Stimulated activated CD8-positive, alpha-beta memory T cell treated with anti-CD3 and anti-CD28 coated beads, Interleukin-4, amount 100 ng/mL, for 48 hours (primary cell): ENCODE results near the gene CCNY.
"Not testable (repeated sequence)": the region's sequence is repeated elsewhere in the genome, so short reads cannot be mapped to it uniquely, and the experiment has no call there.

Experiments
- DNase-seq: peaks from one replicate; pipeline ENCODE4 v3.0.0-alpha.2; 2020

Gene CCNY

GRCh38 chr10:35334297-35334696 is 2.0 kb upstream of the CCNY start:
- DNase-seq = no peak

DNA sequence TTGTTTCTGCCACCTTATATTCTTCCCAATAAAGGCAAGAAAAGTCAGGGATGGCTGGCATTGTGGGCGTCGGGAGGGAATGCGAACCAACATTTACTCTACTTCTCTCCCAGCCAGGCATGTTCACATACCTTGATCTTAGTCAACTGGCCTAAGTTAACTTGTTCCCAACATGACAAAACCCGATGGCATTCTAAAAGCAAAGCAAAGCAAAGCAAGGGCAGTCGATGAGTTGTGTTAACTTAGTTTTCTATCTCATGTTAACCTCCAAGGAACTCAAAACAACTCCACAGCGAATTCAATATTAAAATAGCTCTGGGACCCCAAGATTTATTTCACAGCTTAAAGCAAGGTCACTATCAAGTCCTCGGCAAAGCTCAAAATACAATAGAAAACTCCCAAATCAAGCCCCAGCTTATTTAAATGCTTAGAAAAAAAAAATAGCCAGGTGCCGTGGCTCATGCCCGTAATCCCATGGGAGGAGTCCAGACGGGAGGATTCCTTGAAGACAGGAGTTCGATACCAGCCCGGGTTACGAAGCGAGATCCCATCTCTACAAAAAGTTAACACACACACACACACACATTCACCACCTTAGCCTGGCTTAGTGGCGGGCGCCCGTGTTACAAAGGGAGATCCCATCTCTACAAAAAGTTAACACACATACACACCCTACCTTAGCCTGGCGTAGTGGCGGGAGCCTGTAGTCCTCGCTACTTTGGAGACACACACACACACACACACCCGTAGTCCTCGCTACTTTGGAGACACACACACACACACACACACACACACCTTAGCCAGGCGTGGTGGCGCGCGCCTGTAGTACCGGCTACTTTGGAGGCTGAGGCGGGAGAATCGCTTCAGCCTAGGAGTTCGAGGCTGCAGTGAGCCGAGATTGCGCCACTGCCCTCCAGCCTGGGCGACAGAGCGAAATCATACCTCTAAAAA is 901 bp upstream of the CCNY start:
- DNase-seq = peak; percentile 54

GRCh38 chr10:35336921-35337823 is 863 bp downstream of the CCNY start:
- DNase-seq = peak; percentile 50

GRCh38 chr10:35339942-35340341 is 3.6 kb downstream of the CCNY start:
- no peak for DNase-seq

DNA sequence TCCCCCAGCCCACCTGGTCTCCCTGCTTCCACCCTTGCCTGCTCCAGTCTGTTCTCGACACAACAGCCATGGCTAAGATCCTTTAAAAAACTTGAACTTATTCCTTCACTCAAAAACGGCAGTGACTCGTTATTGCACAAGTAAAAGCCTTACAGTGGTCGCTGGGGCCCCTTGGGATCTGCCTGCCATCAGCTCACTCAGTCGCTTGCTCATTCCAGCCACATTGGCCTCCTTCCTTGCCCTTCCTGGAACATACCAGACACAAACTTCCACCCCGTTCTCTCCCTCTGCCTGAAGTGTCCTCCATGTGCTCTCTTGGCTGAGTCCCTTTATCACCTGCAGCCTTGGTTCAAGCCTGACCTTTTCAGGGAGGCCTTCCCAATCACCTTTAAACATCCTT is 4.7 kb downstream of the CCNY start:
- peak; percentile 45 for DNase-seq

DNA sequence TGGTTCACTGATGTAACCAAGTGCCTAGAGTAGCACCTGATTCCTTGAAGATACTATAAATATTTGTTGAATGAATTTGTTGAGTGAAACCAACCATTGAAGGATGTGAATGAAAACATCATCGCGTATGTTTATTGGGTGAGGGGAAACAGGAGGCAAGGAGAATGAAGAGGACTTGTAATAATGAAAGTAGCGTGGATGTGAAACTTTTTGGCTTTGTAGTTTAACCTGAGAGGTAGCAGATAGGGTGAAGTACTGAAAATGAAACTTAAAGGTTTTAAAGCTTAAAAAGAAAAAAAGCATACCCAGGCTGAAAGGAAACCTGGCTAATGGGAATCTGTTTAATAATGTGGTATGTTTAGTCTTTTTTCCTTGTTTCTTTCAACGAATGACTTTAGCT is 5.2 kb downstream of the CCNY start:
- no peak for DNase-seq

DNA sequence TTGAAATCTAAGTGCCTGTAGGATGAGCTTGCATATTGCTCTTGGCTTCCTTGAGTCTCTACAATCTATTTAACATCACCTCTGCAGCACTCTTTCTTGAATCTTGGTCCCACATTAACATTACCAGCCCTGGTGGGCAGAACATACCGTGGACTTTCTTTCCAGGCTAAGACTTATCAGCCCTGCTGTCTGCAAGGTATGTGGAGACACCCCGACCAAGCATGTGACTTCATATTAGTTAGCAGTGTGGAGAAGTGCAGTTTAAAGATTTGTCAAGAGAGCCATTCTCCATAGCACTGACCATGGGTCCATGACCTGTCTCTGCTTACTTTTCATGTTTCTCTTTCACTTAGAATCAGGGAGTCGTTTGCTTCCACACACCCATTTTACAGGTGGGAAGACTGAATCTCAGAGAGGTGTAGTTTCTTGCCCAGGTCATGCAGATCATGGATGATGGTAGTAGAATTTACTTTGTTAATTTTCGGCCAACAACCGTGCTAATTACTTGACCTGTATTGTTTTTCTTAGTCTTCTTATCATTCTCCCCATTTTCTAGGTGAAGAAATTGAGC is 6.0 kb downstream of the CCNY start:
- DNase-seq = no peak

DNA sequence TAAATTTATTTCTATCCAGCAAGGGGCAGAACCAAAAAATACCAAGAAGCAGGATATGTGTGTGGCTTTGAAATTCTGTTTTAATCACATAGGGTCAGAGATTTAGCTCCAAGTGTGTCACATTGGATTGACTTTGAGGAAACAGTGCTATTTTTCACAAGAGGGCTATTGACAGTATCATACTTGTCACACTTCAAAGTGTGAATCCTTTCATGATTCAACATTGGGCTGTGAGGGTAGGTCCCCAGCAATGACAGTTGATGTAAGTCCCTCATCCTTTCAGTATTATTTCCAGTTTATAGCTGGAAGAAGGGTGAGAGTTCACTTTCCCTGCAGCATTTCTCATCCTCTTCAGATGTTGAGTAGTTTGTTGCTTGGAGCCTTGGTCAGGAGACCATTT is 7.4 kb downstream of the CCNY start:
- DNase-seq = no peak

- DNase-seq = no peak
These were observed 9.1 kb downstream of the CCNY start for GRCh38 chr10:35345383-35345742.

- no peak for DNase-seq
These were observed 9.9 kb downstream of the CCNY start for GRCh38 chr10:35346248-35346647.

- DNase-seq = no peak
These were observed 10.8 kb downstream of the CCNY start for GRCh38 chr10:35347121-35347562.

DNA sequence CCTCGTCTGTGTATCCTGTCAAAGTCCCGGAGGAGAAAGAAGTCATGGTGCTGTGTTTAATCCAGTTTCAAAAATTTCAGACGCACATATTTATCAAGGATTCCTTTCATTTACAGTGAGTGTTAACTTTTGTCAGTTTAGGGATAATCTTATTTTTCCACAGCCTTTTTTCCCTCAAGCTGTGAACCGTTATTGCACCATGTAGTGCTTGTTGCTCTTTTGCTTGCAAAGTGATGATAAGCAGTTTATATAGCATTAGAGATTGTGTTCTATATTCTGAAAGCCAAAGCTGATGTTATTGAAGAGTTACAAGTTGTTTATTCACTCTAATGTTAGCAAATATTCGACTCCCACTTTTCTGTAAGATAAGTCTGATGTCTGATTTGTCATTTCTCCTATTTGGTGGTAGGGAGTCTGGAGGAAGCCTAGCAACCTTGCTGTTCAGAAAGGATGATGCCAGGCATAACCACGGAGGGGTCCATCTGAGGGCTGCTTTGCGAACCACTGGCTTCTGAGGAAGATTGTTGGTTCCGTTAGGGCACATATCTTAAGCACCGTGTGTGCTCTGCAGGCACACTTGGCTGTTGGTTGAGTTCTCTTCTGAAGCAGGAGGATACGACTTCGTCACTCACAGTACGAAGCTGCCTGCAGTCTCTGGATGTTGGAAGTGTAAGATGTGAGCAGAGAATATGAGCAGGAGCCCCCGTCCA is 11.7 kb downstream of the CCNY start:
- DNase-seq = no peak

GRCh38 chr10:35348609-35349388 is 12.5 kb downstream of the CCNY start:
- DNase-seq = no peak

GRCh38 chr10:35349389-35349915 is 13.1 kb downstream of the CCNY start:
- no peak for DNase-seq

DNA sequence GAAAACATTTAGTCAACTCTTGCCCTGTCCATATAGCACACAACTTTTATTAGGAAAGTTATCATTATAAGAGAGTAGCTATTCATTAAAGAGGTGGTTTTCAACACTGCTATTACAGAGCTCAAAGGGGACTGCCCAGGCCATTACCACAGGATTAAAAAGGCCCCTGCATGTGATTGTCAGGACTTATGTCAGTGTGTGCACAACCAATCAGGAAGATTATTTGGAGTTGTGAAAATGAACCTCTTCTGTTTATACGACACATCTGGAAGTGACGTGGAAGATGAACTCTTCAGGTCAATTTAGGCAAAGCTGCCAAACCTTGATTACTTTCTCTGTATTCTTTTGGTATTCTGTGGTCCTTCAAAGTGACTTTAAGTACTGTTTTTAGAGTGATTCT is 14.7 kb downstream of the CCNY start:
- no peak for DNase-seq

DNA sequence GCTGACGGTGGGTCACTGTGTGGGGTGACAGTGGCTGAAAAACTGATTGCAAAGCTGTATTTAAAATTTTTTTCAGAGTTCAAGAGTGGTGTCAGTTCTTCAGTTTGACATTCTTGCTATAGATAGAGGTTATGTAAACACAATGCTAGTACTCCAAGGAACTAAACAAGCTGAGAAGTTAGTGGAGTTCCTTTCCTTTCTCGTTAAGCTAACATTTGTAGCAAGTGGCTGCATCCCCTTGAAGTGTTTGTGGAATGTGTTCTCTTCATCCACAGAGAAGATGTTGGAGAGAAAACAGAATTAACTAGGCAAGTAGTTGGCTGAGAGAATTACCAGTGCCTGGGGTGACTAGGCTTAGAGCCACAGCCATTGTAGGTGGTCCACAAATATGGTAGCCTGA is 15.8 kb downstream of the CCNY start:
- DNase-seq = no peak

DNA sequence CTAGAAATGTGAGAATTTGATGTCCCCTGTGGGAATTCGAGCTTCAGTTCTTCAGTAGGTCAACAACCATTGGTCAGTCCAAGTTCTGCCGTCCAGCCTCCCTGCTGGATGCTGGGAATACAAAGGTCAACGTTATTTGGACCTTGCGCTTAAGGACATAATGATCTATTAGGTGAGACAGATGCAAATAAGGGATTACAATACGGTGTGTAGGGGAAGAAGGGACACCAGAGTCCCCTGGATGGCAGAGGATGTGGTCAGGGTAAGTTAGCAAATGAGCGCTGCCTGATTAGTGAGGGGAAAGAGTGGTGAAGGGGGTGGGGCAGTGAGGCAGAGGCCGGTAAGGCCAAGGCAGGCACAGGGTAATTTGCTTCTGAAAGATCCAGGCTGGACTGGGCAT is 16.2 kb downstream of the CCNY start:
- no peak for DNase-seq

DNA sequence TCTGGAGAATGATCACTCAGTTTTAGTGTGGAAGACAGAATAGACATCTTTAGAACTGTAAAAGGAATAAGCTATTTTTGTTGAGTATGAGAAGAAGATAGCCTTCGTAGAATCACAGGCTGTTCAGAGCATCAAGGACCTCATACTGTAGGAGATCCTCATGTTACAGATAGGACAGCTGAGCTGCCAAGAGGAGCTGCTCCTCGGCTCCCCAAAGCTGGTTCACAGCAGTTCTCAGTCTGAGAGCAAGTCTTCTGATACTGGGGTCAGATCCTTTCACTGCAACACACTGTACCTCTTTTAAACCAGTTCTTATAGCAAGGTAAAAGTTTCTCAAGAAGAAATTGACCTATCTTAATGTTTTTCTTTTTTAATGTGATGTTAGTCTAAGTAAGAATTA is 17.1 kb downstream of the CCNY start:
- no peak for DNase-seq

- no peak for DNase-seq
These were observed 17.5 kb downstream of the CCNY start for GRCh38 chr10:35353805-35354204.

GRCh38 chr10:35354257-35354656 is 17.9 kb downstream of the CCNY start:
- DNase-seq = not testable (repeated sequence)

DNA sequence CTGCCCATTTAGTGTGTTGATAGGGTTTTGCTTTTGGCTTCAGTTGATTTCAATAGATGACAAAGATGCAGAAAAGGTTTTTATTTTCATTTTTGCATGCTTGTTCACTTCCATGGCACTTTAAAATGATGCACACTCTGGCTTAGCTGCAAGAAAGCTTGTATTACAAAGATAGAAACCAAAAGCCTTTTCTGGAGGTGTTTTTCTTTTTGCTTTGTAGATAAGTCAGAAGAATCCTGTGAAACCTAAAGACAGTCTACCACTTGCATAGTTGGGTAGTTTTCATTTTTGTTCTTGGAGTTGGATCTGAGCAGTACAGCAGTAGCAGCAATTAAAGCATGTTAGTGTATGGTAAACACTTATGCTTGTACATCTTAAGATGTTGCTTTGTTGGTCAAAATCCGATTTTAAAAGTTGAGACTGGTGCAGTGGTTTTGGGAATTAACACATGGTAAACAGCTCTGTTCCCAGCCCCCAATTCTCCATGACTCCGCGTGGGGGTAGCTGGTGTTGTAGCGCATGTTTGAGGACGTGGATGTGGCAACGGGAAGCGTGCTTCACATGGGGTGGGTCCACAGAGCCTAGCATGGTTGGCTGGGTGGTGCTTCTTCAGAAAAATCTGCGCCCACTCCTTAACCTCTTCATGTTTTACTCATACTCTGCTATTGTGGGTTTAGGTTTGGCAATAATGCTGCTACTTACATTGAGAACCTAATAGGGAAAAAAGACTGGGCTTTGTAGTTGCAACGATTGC is 19.8 kb downstream of the CCNY start:
- DNase-seq = peak; percentile 70
